Left lung (tissue), 10 donors: ENCODE results near the gene GALP. TPM values are rescaled to one million over a fixed set of nuclear protein-coding genes. Genes with fewer than 3 reads are reported as not detected.
"Not testable (repeated sequence)": the region's sequence is repeated elsewhere in the genome, so short reads cannot be mapped to it uniquely, and the experiment has no call there.

Source experiments
- ATAC-seq: fragments of 200-7000 bp; cut with Tn5 transposase; one replicate; pipeline ENCODE4 v1.9.1; 2020; ENCODE audit warnings: moderate library complexity
- DNase-seq, 4 donors: peaks; one replicate each; pipeline ENCODE4 v3.0.0-alpha.2; 2013 to 2020
- H3K27ac ChIP-seq, 2 donors: fragments of 200-600 bp; sonication (generic) in 1 of 2; one replicate each; pipeline versions ENCODE4 v1.5.0 to v1.8.0; 2020 to 2021
- H3K27me3 ChIP-seq, 2 donors: fragments of 200-600 bp; sonication (generic) in 1 of 2; one replicate each; pipeline versions ENCODE4 v1.5.0 to v1.8.0; 2020 to 2021
- H3K36me3 ChIP-seq, 2 donors: fragments of 200-600 bp; sonication (generic) in 1 of 2; one replicate each; pipeline versions ENCODE4 v1.5.0 to v1.8.0; 2020 to 2021
- H3K4me1 ChIP-seq, 2 donors: fragments of 200-600 bp; one replicate each; pipeline ENCODE4 v1.8.0; 2021
- H3K4me3 ChIP-seq, 2 donors: fragments of 200-600 bp; sonication (generic) in 1 of 2; one replicate each; pipeline versions ENCODE4 v1.5.0 to v1.8.0; 2020 to 2021; ENCODE audit warnings: mild to moderate bottlenecking in 1 of 2
- H3K9me3 ChIP-seq, 2 donors: fragments of 200-600 bp; sonication (generic) in 1 of 2; one replicate each; pipeline versions ENCODE4 v1.5.0 to v1.8.0; 2020 to 2021
- CTCF ChIP-seq, 2 donors: fragments of 200-600 bp; sonication (generic) in 1 of 2; IDR thresholded peaks; one replicate each; pipeline versions ENCODE4 v1.5.0 to v1.8.0; 2021; ENCODE audit warnings: antibody characterized with exemption in 2 of 2
- intact Hi-C, 2 donors: fragments of 100-400 bp; cut with DNase I; formaldehyde crosslinking; loops; one replicate each; pipeline versions ENCODE4 v1.11.2 to v1.14.2; 2022
- polyA plus RNA-seq, 6 donors: library from polyadenylated mRNA; unstranded; fragments of 120-200 nt; gene quantifications; one replicate each; pipeline ENCODE4 v1.2.1, GENCODE V29; 2013; ENCODE audit not compliant: insufficient read length in 6 of 6
- total RNA-seq, 2 donors: library from RNA; stranded (reverse); fragmentation: NEBNext Ultra II Directional; extraction: Animal tissue kit (Norgen Biotek cat#: 25700); gene quantifications; one replicate each; pipeline ENCODE4 v1.2.1, GENCODE V29; 2021
- donor health status: DM: no; HTN: yes; CAD: no.
- donor health status: DM: no; HTN: no; CAD: no.

GALP gene
- total and polyA plus RNA-seq, 8 donors, result not detected

GRCh38 chr19:56170261-56170660 lies 5.5 kb upstream of the GALP start:
- peaks cover 0 to 6% of the 10 kb centered on the region in 2 donors for H3K4me1 ChIP-seq
- DNase-seq (peak in 3 of 4 donors; percentile 13 to 82 (median 82)), ATAC-seq (peak; percentile 89)
- H3K27me3 ChIP-seq, result peaks cover 0 to 16% of the 10 kb centered on the region in 2 donors
- H3K4me3 ChIP-seq, result no peak overlapping the region
- no peaks in the 10 kb centered on the region for H3K9me3 ChIP-seq
- no peak overlapping the region for H3K27ac ChIP-seq
- no peak for TF ChIP-seq CTCF (IDR thresholded peaks at IDR 0.05)
- no peaks in the 10 kb centered on the region for H3K36me3 ChIP-seq
- intact Hi-C loops, result loop anchor here in 1 of 2 donors (5.0 to 10.0 kb wide), 2 partner anchors 65 to 93 kb away; no protein-coding TSS in a partner anchor

- no peaks in the 10 kb centered on the region for H3K36me3 ChIP-seq
- no peak overlapping the region for H3K4me3 ChIP-seq
- no peak overlapping the region for H3K27ac ChIP-seq
- TF ChIP-seq CTCF (IDR thresholded peaks at IDR 0.05), result no peak
- peaks cover 6 to 37% of the 10 kb centered on the region in 2 donors for H3K27me3 ChIP-seq
- ATAC-seq (no peak), DNase-seq (no peak)
- intact Hi-C loops, result loop anchor here in 1 of 2 donors (5.0 to 10.0 kb wide), 2 partner anchors 69 to 97 kb away; no protein-coding TSS in a partner anchor
- peaks cover 0 to 6% of the 10 kb centered on the region in 2 donors for H3K4me1 ChIP-seq
- H3K9me3 ChIP-seq, result no peaks in the 10 kb centered on the region
Observed at GRCh38 chr19:56174086-56174485, 1.7 kb upstream of the GALP start.

- no peak overlapping the region for H3K4me3 ChIP-seq
- peaks cover 0 to 6% of the 10 kb centered on the region in 2 donors for H3K4me1 ChIP-seq
- DNase-seq (no peak), ATAC-seq (no peak)
- H3K36me3 ChIP-seq, result no peaks in the 10 kb centered on the region
- no peaks in the 10 kb centered on the region for H3K9me3 ChIP-seq
- H3K27ac ChIP-seq, result no peak overlapping the region
- H3K27me3 ChIP-seq, result peaks cover 6 to 37% of the 10 kb centered on the region in 2 donors
- TF ChIP-seq CTCF (IDR thresholded peaks at IDR 0.05), result no peak
- intact Hi-C loops, result loop anchor here in 1 of 2 donors (5.0 to 10.0 kb wide), 2 partner anchors 70 to 97 kb away; no protein-coding TSS in a partner anchor
Observed at GRCh38 chr19:56174550-56174949, 1.3 kb upstream of the GALP start.

- DNase-seq, H3K27ac ChIP-seq, H3K9me3 ChIP-seq, H3K4me1 ChIP-seq, ATAC-seq, H3K4me3 ChIP-seq, H3K36me3 ChIP-seq: not testable (repeated sequence)
- intact Hi-C loops, result loop anchor here in 1 of 2 donors (10.0 kb wide), 1 partner anchor 72 kb away; no protein-coding TSS in a partner anchor
- H3K27me3 ChIP-seq, result peaks cover 6 to 37% of the 10 kb centered on the region in 2 donors
Observed at GRCh38 chr19:56176310-56176709, 502 bp downstream of the GALP start.

- no peak for TF ChIP-seq CTCF (IDR thresholded peaks at IDR 0.05)
- no peaks in the 10 kb centered on the region for H3K9me3 ChIP-seq
- peaks cover 6 to 39% of the 10 kb centered on the region in 2 donors for H3K27me3 ChIP-seq
- H3K27ac ChIP-seq, result no peak overlapping the region
- H3K4me1 ChIP-seq, result peaks cover 0 to 3% of the 10 kb centered on the region in 2 donors
- intact Hi-C loops, result loop anchor here in 1 of 2 donors (10.0 kb wide), 1 partner anchor 72 kb away; no protein-coding TSS in a partner anchor
- ATAC-seq (no peak), DNase-seq (no peak)
- no peaks in the 10 kb centered on the region for H3K36me3 ChIP-seq
- H3K4me3 ChIP-seq, result no peak overlapping the region
Observed at GRCh38 chr19:56176881-56177280, 1.1 kb downstream of the GALP start.
